GM18858 (cell line): ENCODE measurements around the gene ME3.
A peak's percentile ranks its signal among the peaks of the same experiment; 100 is the strongest.

ENCODE experiments used
- ATAC-seq: cut with Tn5 transposase; IDR thresholded peaks from one replicate; pipeline ENCODE4 v1.9.1; 2021; ENCODE audit not compliant: unreplicated experiment

Gene ME3

GRCh38 chr11:86469491-86470388 lies 202.7 kb downstream of the ME3 start:
- no peak for ATAC-seq

DNA sequence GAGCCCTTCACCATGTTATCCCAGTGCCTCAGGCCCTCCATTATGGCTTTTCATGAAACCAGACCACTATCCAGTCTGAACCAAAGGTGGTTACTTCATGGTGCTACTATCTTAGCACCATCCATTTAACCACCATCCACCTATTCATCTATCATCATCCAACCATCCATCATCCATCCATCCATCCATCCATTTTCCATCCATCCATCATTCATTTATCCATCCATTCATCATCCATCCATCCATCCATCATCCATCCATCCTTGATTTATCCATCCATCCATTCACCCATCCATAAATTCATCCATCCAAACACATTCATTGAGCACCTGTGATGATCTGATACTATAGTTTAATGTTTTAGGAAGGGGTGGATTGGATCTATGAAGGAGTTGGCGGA lies 204.2 kb downstream of the ME3 start:
- no peak for ATAC-seq

DNA sequence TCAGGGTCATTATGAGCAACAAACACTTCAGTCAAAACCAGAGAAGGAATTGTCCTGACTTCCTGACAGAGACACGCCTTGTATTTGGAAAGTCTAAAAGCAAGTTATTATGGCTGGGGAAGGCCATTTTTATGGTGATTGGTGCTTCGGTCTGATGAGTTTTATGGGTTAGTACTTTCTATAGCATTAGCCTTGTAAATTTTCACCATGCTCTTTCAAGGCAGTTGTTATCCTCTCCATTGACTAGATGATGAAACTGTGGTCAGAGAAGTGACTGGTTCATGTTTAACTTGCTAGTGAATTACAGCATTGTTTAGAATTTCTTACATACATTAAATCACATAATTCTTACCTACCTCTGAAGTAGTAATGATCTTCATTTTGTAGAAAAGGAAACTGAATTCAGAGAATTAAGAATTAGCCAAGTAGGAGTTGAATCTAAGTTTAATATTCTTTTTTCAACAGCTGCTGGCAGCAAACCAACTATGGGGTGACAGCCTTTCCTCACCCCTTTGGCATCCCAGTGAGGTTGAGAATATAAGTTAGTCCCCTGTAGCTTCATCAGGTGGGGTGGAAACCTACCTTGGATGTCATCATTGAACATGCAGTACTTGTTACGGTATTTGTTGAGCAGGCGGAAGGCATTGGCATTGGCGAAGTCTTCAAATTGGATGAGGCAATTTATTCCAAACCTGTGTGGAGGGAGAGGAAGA lies 207.8 kb downstream of the ME3 start:
- no peak for ATAC-seq

DNA sequence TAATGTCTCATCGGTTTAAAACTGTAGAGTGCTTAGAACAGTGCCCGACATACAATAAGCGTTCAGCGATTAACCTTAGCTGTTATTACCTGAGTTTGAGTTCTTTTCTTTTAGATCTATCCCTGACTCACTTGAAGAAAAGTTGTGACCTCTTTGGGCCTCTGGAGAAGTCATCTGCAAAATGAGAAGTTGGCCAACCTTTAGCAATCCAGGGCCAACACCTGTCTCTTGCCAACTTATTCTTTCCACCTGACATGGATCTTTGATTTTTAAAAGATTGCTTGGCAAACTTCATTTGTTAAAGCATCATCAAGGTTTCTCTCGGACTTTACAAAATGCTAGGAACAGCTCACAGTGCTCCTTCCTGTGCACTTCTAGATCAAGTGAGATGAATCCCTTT lies 208.5 kb downstream of the ME3 start:
- ATAC-seq = no peak

GRCh38 chr11:86463120-86463519 lies 209.3 kb downstream of the ME3 start:
- ATAC-seq = no peak

GRCh38 chr11:86461892-86462291 lies 210.5 kb downstream of the ME3 start:
- no peak for ATAC-seq

- ATAC-seq = no peak
Measured at GRCh38 chr11:86460461-86461385, 211.7 kb downstream of the ME3 start.

GRCh38 chr11:86459682-86460460 lies 212.5 kb downstream of the ME3 start:
- no peak for ATAC-seq

- ATAC-seq = no peak
Measured at GRCh38 chr11:86459002-86459385, 213.4 kb downstream of the ME3 start.

DNA sequence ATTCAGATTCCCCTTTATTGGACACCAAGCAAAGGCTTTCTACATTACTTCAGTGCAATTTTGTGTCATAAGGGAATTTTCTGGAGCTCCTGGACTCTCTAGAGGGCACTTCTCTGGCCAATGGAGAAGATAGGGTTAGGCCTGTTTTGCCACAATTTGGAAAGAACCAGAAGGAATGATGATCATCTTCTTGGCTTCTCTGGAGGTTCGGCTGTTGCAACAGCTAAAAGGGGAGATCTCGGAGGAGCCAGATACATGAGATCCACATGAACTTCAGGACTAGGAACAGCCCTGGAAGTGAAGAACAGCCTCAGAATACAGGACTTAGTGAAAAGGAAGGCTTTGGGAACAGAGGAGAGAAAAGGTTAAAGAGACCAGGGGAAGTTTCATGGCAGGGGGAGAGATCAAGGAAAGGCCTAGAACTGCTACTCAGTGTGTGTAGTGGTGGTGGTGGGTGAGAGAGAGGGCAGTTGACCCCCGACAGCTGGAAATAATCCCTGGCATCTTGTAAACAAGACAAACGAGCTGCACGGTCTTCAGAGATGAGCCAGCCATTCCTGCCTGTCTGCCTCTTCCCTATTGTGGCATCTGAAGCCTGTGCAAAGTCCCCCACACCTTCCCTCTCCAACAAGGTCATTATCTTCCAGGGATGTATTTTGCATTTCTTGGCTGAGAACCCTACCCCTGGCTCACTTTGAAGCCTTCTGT lies 214.0 kb downstream of the ME3 start:
- ATAC-seq = no peak

DNA sequence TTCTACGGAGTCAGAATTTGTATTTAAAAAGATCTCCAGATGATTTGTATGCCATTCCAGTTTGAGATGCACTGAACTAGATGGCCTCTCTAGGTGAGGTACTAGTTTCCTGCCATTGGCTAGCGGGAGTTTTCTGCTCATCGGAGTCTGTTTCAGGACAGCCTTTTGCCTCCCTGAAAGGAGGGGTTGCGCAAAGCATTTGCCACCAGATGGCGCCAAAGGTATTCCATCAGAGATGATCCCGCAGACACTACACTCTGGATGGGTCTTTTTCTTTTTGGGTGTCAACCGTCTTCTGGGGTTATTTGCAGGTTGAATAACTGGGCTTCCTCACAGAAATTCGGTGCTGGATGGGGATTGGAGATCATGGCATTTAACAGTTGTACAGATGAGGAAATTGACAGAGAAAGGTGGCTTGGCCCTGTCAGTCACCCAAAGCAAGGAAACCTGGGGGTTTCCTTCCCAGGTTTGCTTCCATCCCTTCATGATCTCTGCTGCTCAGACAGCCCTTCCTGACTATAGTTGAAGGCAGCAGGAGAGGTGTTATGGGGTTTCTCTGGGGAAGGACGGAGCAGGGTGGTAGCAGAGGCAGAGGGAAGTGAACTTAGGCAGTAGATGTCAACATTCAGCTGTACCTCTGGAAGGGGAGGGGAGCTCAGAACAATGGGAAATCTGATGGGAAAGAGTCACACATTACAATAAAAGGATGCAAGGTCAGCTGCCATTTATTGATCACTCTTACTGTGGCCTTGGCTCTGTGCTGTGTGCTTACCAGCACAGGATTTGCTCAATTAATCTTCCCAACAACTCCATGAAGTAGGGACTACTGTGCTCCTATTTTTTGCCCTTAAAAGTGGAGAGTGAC lies 216.1 kb downstream of the ME3 start:
- peak; percentile 83 for ATAC-seq

DNA sequence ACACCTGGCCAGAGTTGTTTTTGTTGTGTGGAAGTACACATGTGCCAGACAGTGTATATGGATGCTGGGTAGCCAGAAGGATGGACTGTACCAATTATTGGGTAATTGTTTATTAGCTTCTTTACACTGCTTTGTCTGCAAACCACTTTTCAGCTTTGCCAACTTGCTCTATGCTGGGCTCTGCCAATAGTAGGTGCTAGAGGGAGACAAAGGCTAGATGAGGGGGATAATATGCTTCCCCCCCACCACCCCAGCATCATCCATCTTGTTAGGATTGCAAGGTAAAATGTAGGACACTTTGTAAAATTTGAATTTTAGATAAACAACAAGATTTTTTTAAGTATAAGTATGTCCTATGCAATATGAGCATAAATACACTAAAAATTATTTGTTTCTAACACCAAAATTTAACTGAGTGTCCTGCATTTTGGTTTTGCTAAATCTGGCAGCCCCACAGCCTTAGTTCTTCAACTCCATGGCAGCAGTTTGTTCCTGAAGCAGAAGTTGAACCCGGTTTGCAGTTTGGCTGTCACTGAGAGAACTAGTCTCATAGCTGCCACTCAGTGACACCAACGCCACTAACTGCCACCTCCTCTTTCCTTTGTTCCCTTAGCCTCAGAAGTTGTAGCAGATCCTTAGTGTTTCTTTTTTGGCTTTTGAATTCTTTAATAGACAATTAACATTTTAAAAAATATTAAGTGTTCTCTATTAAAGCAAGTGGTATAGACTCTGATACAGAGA lies 219.0 kb downstream of the ME3 start:
- ATAC-seq = no peak

DNA sequence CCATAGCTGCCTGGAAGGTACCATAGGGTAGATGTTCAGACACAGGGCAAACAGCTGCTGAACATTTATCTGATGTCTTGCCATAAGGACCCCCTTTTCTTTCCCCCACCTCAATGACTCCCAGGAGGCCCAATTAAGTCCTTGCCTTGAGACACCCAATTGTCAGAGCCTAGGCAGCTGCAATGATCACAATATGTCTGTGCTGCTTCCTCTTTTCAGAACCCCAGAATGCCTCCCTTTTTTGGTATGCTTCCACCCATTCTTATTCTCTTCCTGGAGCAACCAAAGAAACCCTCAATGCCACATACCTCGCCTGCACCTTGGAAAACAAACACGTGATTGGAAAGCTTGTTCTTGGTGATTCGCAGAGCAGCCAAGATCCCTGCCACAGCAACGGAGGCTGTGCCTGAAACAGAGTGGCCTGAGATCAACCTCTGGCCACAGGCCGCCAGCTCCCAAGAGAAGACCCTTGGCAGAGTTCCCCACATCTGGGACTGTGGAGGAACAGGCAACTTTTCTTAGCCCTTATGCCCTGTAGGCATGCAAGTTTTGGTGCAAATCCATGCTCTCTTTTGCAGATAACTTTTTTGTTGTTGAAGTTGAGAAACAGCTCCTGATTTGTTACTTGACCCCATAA lies 222.3 kb downstream of the ME3 start:
- no peak for ATAC-seq

- ATAC-seq = no peak
Measured at GRCh38 chr11:86447763-86448480, 224.5 kb downstream of the ME3 start.

- ATAC-seq = no peak
Measured at GRCh38 chr11:86446924-86447285, 225.5 kb downstream of the ME3 start.

GRCh38 chr11:86446163-86446923 lies 226.1 kb downstream of the ME3 start:
- ATAC-seq = no peak
